PC-9 (cell line): ENCODE results near the gene GRIK3. TPM values are rescaled to one million over a fixed set of nuclear protein-coding genes. Genes with fewer than 3 reads are reported as not detected.

Experiments used
- BruUV-seq: library from RNA; stranded (reverse); fragments of 400-500 nt; replicated peaks from 2 replicates; lab custom pipeline; 2021; lab: Mats Ljungman, UMichigan
- CTCF ChIA-PET: fragments of 300-600 bp; sonication (Branson Sonifier 250); formaldehyde crosslinking; loops from one replicate; lab custom pipeline; 2022; ENCODE audit warnings: antibody characterized with exemption; lab: Charles Lee
- POLR2A ChIA-PET: fragments of 300-600 bp; sonication (Branson Sonifier 250); formaldehyde crosslinking; loops from one replicate; lab custom pipeline; 2022; ENCODE audit warnings: antibody characterized with exemption; ENCODE audit not compliant: unreplicated experiment; lab: Charles Lee
- DNase-seq, 2 experiments: peaks; one replicate each; pipeline versions ENCODE4 v3.0.0 to v3.0.0-alpha.2; 2015 to 2022; ENCODE audit warnings: mixed read lengths in 1 of 2
- H2AFZ ChIP-seq: fragments of 200-600 bp; sonication (generic); 2 replicates; pipeline ENCODE4 v1.8.1; 2017; ENCODE audit warnings: antibody characterized with exemption
- H3F3A ChIP-seq: fragments of 200-600 bp; sonication (generic); 2 replicates; pipeline ENCODE4 v1.8.1; 2017; ENCODE audit warnings: antibody characterized with exemption, mild to moderate bottlenecking, low read depth; ENCODE audit not compliant: insufficient read depth
- H3K27ac ChIP-seq: fragments of 200-600 bp; sonication (generic); 2 replicates; pipeline ENCODE4 v1.6.1; 2016; ENCODE audit warnings: mixed run types
- H3K27me3 ChIP-seq: fragments of 200-600 bp; sonication (generic); 2 replicates; pipeline ENCODE4 v1.6.1; 2016; ENCODE audit warnings: low read depth, mixed run types; ENCODE audit not compliant: insufficient read depth
- H3K36me3 ChIP-seq: fragments of 200-600 bp; sonication (generic); 2 replicates; pipeline ENCODE4 v1.6.1; 2016; ENCODE audit warnings: low read depth, mixed run types
- H3K4me1 ChIP-seq: fragments of 200-600 bp; sonication (generic); replicated peaks from 2 replicates; pipeline ENCODE4 v1.6.1; 2016; ENCODE audit warnings: mixed run types; ENCODE audit not compliant: insufficient read depth
- H3K4me2 ChIP-seq: fragments of 200-600 bp; sonication (generic); 2 replicates; pipeline ENCODE4 v1.6.1; 2017; ENCODE audit warnings: mixed run types
- H3K4me3 ChIP-seq: fragments of 200-600 bp; sonication (generic); 2 replicates; pipeline ENCODE4 v1.6.1; 2016; ENCODE audit warnings: mixed run types
- H3K79me2 ChIP-seq: fragments of 200-600 bp; sonication (generic); 2 replicates; pipeline ENCODE4 v1.6.1; 2017; ENCODE audit warnings: low read depth, mixed run types
- H3K9me2 ChIP-seq: fragments of 200-600 bp; sonication (generic); 2 replicates; pipeline ENCODE4 v1.8.1; 2017; ENCODE audit warnings: mild to moderate bottlenecking; ENCODE audit not compliant: insufficient read depth
- H3K9me3 ChIP-seq: fragments of 200-600 bp; sonication (generic); 2 replicates; pipeline ENCODE4 v1.8.1; 2016; ENCODE audit warnings: low read depth; ENCODE audit not compliant: insufficient read depth
- H4K20me1 ChIP-seq: fragments of 200-600 bp; sonication (generic); 2 replicates; pipeline ENCODE4 v1.8.1; 2017; ENCODE audit not compliant: insufficient read depth
- CTCF ChIP-seq: fragments of 200-600 bp; sonication (generic); conservative IDR thresholded peaks from 2 replicates; pipeline ENCODE4 v1.6.1; 2017; ENCODE audit warnings: mixed run types, antibody characterized with exemption, mild to moderate bottlenecking, moderate library complexity
- EZH2 ChIP-seq: fragments of 200-600 bp; sonication (generic); IDR thresholded peaks from 2 replicates; pipeline ENCODE4 v1.8.0; 2017; ENCODE audit warnings: antibody characterized with exemption, low read depth
- intact Hi-C: fragments of 100-400 bp; cut with micrococcal nuclease; formaldehyde crosslinking; loops from one replicate; pipeline ENCODE4 v1.10.0; 2022; ENCODE audit not compliant: unreplicated experiment
- total RNA-seq: library from RNA; stranded (reverse); gene quantifications from 2 replicates; pipeline ENCODE4 v1.2.3, GENCODE V29; 2021

GRIK3 gene
- total RNA-seq, 1 experiment from 2014 or later = not detected

GRCh38 chr1:36782785-36783184 is 251.5 kb downstream of the GRIK3 start:
- Histone ChIP-seq H2AFZ (no peak overlapping the region), H3K9me3 (no peaks in the 10 kb centered on the region), H3K4me2 (no peak overlapping the region), H3K4me1 (no peaks in the 10 kb centered on the region), H3F3A (no peaks in the 10 kb centered on the region), H3K27me3 (peaks cover 25% of the 10 kb centered on the region; the same call in 1 of the 2 replicates), H3K79me2 (no peaks in the 10 kb centered on the region), H3K9me2 (no peaks in the 10 kb centered on the region), H3K27ac (no peak overlapping the region), H3K36me3 (no peaks in the 10 kb centered on the region), H3K4me3 (no peak overlapping the region), H4K20me1 (no peaks in the 10 kb centered on the region)
- ChIA-PET POLR2A (no interaction called here), CTCF (interaction anchor here (0.5 kb wide), 1 partner anchor 299 kb away, joined by 7 read pairs; no protein-coding TSS in a partner anchor)
- DNase-seq = no peak
- no peak for TF ChIP-seq EZH2
- TF ChIP-seq CTCF = no peak
- intact Hi-C loops = no loop called here
- BruUV-seq = no TSS peak

- Histone ChIP-seq H3K36me3 (no peaks in the 10 kb centered on the region), H4K20me1 (no peaks in the 10 kb centered on the region), H3F3A (no peaks in the 10 kb centered on the region), H3K4me2 (no peak overlapping the region), H3K9me2 (no peaks in the 10 kb centered on the region), H3K4me3 (no peak overlapping the region), H3K27me3 (peaks cover 25% of the 10 kb centered on the region), H3K79me2 (no peaks in the 10 kb centered on the region), H3K27ac (no peak overlapping the region), H2AFZ (no peak overlapping the region), H3K4me1 (no peaks in the 10 kb centered on the region), H3K9me3 (no peaks in the 10 kb centered on the region)
- DNase-seq = no peak
- ChIA-PET CTCF (interaction anchor here (0.5 kb wide), 1 partner anchor 300 kb away, joined by 7 read pairs; no protein-coding TSS in a partner anchor), POLR2A (no interaction called here)
- TF ChIP-seq CTCF (no peak), EZH2 (no peak)
- no TSS peak for BruUV-seq
- intact Hi-C loops = no loop called here
These were observed 252.2 kb downstream of the GRIK3 start for GRCh38 chr1:36782085-36782484.

GRCh38 chr1:36781098-36781497 is 253.2 kb downstream of the GRIK3 start:
- Histone ChIP-seq H3K79me2 (no peaks in the 10 kb centered on the region), H3F3A (no peaks in the 10 kb centered on the region), H3K9me3 (no peaks in the 10 kb centered on the region), H4K20me1 (no peaks in the 10 kb centered on the region), H3K27me3 (peaks cover 32% of the 10 kb centered on the region), H3K4me3 (no peak overlapping the region), H3K9me2 (no peaks in the 10 kb centered on the region), H3K4me1 (no peaks in the 10 kb centered on the region), H3K4me2 (no peak overlapping the region), H3K27ac (no peak overlapping the region), H2AFZ (no peak overlapping the region), H3K36me3 (no peaks in the 10 kb centered on the region)
- intact Hi-C loops = no loop called here
- BruUV-seq = no TSS peak
- no peak for DNase-seq
- POLR2A ChIA-PET = no interaction called here
- TF ChIP-seq EZH2 (no peak), CTCF (no peak)
- CTCF ChIA-PET = no interaction called here
